Kidney epithelial cell (primary cell): ENCODE data around the gene CYP46A1. TPM values are rescaled to one million over a fixed set of nuclear protein-coding genes. Genes with fewer than 3 reads are reported as not detected.

Source experiments
- DNase-seq: peaks from one replicate; pipeline ENCODE4 v3.0.0-alpha.2; 2010; ENCODE audit warnings: low read depth
- H3K27me3 ChIP-seq: 2 replicates; pipeline ENCODE4 v1.6.0; 2011; ENCODE audit warnings: low read length; ENCODE audit not compliant: control insufficient read depth, insufficient read depth
- H3K36me3 ChIP-seq: 2 replicates; pipeline ENCODE4 v1.5.1; 2011; ENCODE audit warnings: low read length; ENCODE audit not compliant: control insufficient read depth, insufficient read depth
- H3K4me3 ChIP-seq: 2 replicates; pipeline ENCODE4 v1.5.1; 2011; ENCODE audit warnings: low read depth, mild to moderate bottlenecking, control low read depth, low read length
- CTCF ChIP-seq: IDR thresholded peaks from 2 replicates; pipeline ENCODE4 v1.5.1; 2011; ENCODE audit warnings: mild to moderate bottlenecking, moderate library complexity, low read length, control low read depth, inconsistent platforms; ENCODE audit not compliant: insufficient read depth, poor library complexity, severe bottlenecking
- total RNA-seq: library from RNA; depleted of rRNA; stranded (reverse); fragments of >200 nt; gene quantifications from 2 replicates; pipeline ENCODE4 v1.2.3, GENCODE V29; 2015

CYP46A1 gene
- total RNA-seq, 1 donor from 2014 or later: not detected

- TF ChIP-seq CTCF: no peak
- DNase-seq: no peak
- no peaks in the 10 kb centered on the region for H3K36me3 ChIP-seq
- no peak overlapping the region for H3K4me3 ChIP-seq
- no peaks in the 10 kb centered on the region for H3K27me3 ChIP-seq
Measured at GRCh38 chr14:99756796-99757195, 72.7 kb downstream of the CYP46A1 start.

- H3K36me3 ChIP-seq: no peaks in the 10 kb centered on the region
- peak; percentile 98 for DNase-seq
- no peak overlapping the region for H3K4me3 ChIP-seq
- no peak for TF ChIP-seq CTCF
- H3K27me3 ChIP-seq: no peaks in the 10 kb centered on the region
Measured at GRCh38 chr14:99757331-99758070, 73.4 kb downstream of the CYP46A1 start.

- Histone ChIP-seq H3K27me3 (no peaks in the 10 kb centered on the region), H3K4me3 (no peak overlapping the region), H3K36me3 (no peaks in the 10 kb centered on the region)
- TF ChIP-seq CTCF: no peak
- DNase-seq: no peak
Measured at GRCh38 chr14:99758121-99758821, 74.2 kb downstream of the CYP46A1 start.

- TF ChIP-seq CTCF: no peak
- no peaks in the 10 kb centered on the region for H3K36me3 ChIP-seq
- no peak for DNase-seq
Measured at GRCh38 chr14:99758872-99759545, 74.9 kb downstream of the CYP46A1 start.

GRCh38 chr14:99759546-99759925, 75.4 kb downstream of the CYP46A1 start:
- DNase-seq: no peak
- Histone ChIP-seq H3K36me3 (no peaks in the 10 kb centered on the region), H3K4me3 (no peak overlapping the region), H3K27me3 (no peaks in the 10 kb centered on the region)
- TF ChIP-seq CTCF: no peak

More at GRCh38 chr14:99758872-99759545, 74.9 kb downstream of the CYP46A1 start:
- Histone ChIP-seq H3K27me3 (no peaks in the 10 kb centered on the region), H3K4me3 (no peak overlapping the region)
